KOPT-K1 (cell line): ENCODE measurements around the gene GTF3C1.
"Not testable (repeated sequence)": the region's sequence is repeated elsewhere in the genome, so short reads cannot be mapped to it uniquely, and the experiment has no call there.

Experiments
- H3K27ac ChIP-seq: fragments of 200-600 bp; sonication (generic); 2 replicates; pipeline ENCODE4 v1.5.1; 2016; ENCODE audit warnings: antibody characterized with exemption, mild to moderate bottlenecking, low read depth, low read length; ENCODE audit not compliant: poor library complexity, severe bottlenecking
- H3K36me3 ChIP-seq: fragments of 200-600 bp; sonication (generic); 2 replicates; pipeline ENCODE4 v1.5.1; 2017; ENCODE audit warnings: antibody characterized with exemption, mild to moderate bottlenecking, low read length, moderate library complexity; ENCODE audit not compliant: insufficient read depth
- H3K9me3 ChIP-seq: fragments of 200-600 bp; sonication (generic); 2 replicates; pipeline ENCODE4 v1.5.1; 2017; ENCODE audit warnings: antibody characterized with exemption, low read length, mild to moderate bottlenecking; ENCODE audit not compliant: insufficient read depth, poor library complexity, severe bottlenecking

The GTF3C1 gene

GRCh38 chr16:27461483-27462171, 88.1 kb downstream of the GTF3C1 start:
- Histone ChIP-seq H3K27ac (no peak overlapping the region), H3K9me3 (no peaks in the 10 kb centered on the region), H3K36me3 (peaks cover 78% of the 10 kb centered on the region)

GRCh38 chr16:27460663-27461482, 88.8 kb downstream of the GTF3C1 start:
- Histone ChIP-seq H3K9me3 (no peaks in the 10 kb centered on the region), H3K36me3 (peaks cover 71% of the 10 kb centered on the region), H3K27ac (no peak overlapping the region)

- peaks cover 64% of the 10 kb centered on the region for H3K36me3 ChIP-seq
- no peak overlapping the region for H3K27ac ChIP-seq
Measured at GRCh38 chr16:27460213-27460612, 89.5 kb downstream of the GTF3C1 start.

GRCh38 chr16:27458987-27459688, 90.6 kb downstream of the GTF3C1 start:
- peaks cover 54% of the 10 kb centered on the region for H3K36me3 ChIP-seq
- H3K9me3 ChIP-seq = no peaks in the 10 kb centered on the region
- H3K27ac ChIP-seq = no peak overlapping the region

More at GRCh38 chr16:27460213-27460612, 89.5 kb downstream of the GTF3C1 start:
- H3K9me3 ChIP-seq = no peaks in the 10 kb centered on the region

- peaks cover 45% of the 10 kb centered on the region for H3K36me3 ChIP-seq
- no peak overlapping the region for H3K27ac ChIP-seq
- H3K9me3 ChIP-seq = no peaks in the 10 kb centered on the region
Measured at GRCh38 chr16:27458258-27458657, 91.5 kb downstream of the GTF3C1 start.

- H3K9me3 ChIP-seq, H3K27ac ChIP-seq: not testable (repeated sequence)
- H3K36me3 ChIP-seq = peaks cover 38% of the 10 kb centered on the region
Measured at GRCh38 chr16:27457605-27457900, 92.2 kb downstream of the GTF3C1 start.

GRCh38 chr16:27455700-27456099, 94.0 kb downstream of the GTF3C1 start:
- no peak overlapping the region for H3K27ac ChIP-seq

GRCh38 chr16:27453494-27453825, 96.3 kb downstream of the GTF3C1 start:
- Histone ChIP-seq H3K36me3 (no peaks in the 10 kb centered on the region; the same call in 1 of the 2 replicates), H3K27ac (no peak overlapping the region), H3K9me3 (no peaks in the 10 kb centered on the region)

More at GRCh38 chr16:27455700-27456099, 94.0 kb downstream of the GTF3C1 start:
- no peaks in the 10 kb centered on the region for H3K9me3 ChIP-seq
- peaks cover 20% of the 10 kb centered on the region for H3K36me3 ChIP-seq

- Histone ChIP-seq H3K27ac (no peak overlapping the region), H3K36me3 (no peaks in the 10 kb centered on the region), H3K9me3 (no peaks in the 10 kb centered on the region)
Measured at GRCh38 chr16:27452569-27453493, 96.9 kb downstream of the GTF3C1 start.

GRCh38 chr16:27450196-27450549, 99.5 kb downstream of the GTF3C1 start:
- H3K9me3 ChIP-seq = peaks cover 2% of the 10 kb centered on the region
- H3K27ac ChIP-seq = no peak overlapping the region
- no peaks in the 10 kb centered on the region for H3K36me3 ChIP-seq

- Histone ChIP-seq H3K27ac (no peak overlapping the region), H3K9me3 (peaks cover 7% of the 10 kb centered on the region), H3K36me3 (no peaks in the 10 kb centered on the region)
Measured at GRCh38 chr16:27449434-27450195, 100.1 kb downstream of the GTF3C1 start.

GRCh38 chr16:27448532-27449433, 100.9 kb downstream of the GTF3C1 start:
- Histone ChIP-seq H3K36me3 (no peaks in the 10 kb centered on the region), H3K27ac (no peak overlapping the region), H3K9me3 (peaks cover 15% of the 10 kb centered on the region)

GRCh38 chr16:27447301-27447700, 102.4 kb downstream of the GTF3C1 start:
- Histone ChIP-seq H3K27ac (peak overlapping the region; percentile 44), H3K9me3 (peaks cover 15% of the 10 kb centered on the region), H3K36me3 (no peaks in the 10 kb centered on the region)
